Activated naive CD4-positive, alpha-beta T cell (primary cell): ENCODE data around the gene CDC25A.
A peak's percentile ranks its signal among the peaks of the same experiment; 100 is the strongest.

Experiments
- DNase-seq, 4 experiments: peaks; one replicate each; lab custom pipeline; 2025; lab: John Stamatoyannopoulos, UW

Gene CDC25A

GRCh38 chr3:48194446-48195071 lies 6.3 kb upstream of the CDC25A start:
- no peak for DNase-seq

GRCh38 chr3:48190911-48191310 lies 2.7 kb upstream of the CDC25A start:
- no peak for DNase-seq

GRCh38 chr3:48189321-48189720 lies 1.1 kb upstream of the CDC25A start:
- DNase-seq, result no peak

GRCh38 chr3:48187579-48188265 lies 495 bp downstream of the CDC25A start:
- no peak for DNase-seq

- no peak for DNase-seq
Measured at GRCh38 chr3:48187301-48187578, 977 bp downstream of the CDC25A start.

GRCh38 chr3:48186631-48187300 lies 1.5 kb downstream of the CDC25A start:
- no peak for DNase-seq

GRCh38 chr3:48185129-48185528 lies 3.1 kb downstream of the CDC25A start:
- no peak for DNase-seq

GRCh38 chr3:48184299-48184698 lies 3.9 kb downstream of the CDC25A start:
- DNase-seq, result no peak

GRCh38 chr3:48180531-48181253 lies 7.5 kb downstream of the CDC25A start:
- no peak for DNase-seq

GRCh38 chr3:48180021-48180420 lies 8.2 kb downstream of the CDC25A start:
- no peak for DNase-seq

- DNase-seq, result no peak
Measured at GRCh38 chr3:48178072-48178471, 10.1 kb downstream of the CDC25A start.

- peak in 1 of 4 experiments; percentile 12 for DNase-seq
Measured at GRCh38 chr3:48157950-48158376, 30.3 kb downstream of the CDC25A start.

GRCh38 chr3:48157202-48157840 lies 30.9 kb downstream of the CDC25A start:
- DNase-seq, result no peak

- DNase-seq, result no peak
Measured at GRCh38 chr3:48156163-48156562, 32.1 kb downstream of the CDC25A start.

- DNase-seq, result no peak
Measured at GRCh38 chr3:48155122-48155521, 33.1 kb downstream of the CDC25A start.

- DNase-seq, result no peak
Measured at GRCh38 chr3:48151807-48152427, 36.3 kb downstream of the CDC25A start.

GRCh38 chr3:48151058-48151806 lies 37.0 kb downstream of the CDC25A start:
- DNase-seq, result peak in 2 of 4 experiments; percentile 9 to 24

GRCh38 chr3:48143992-48144391 lies 44.2 kb downstream of the CDC25A start:
- no peak for DNase-seq

GRCh38 chr3:48143567-48143966 lies 44.6 kb downstream of the CDC25A start:
- DNase-seq, result no peak

- no peak for DNase-seq
Measured at GRCh38 chr3:48142316-48142870, 45.8 kb downstream of the CDC25A start.
